Umbilical cord (tissue), 2 donors: Measurements from ENCODE around the gene POLRMT. TPM values are rescaled to one million over a fixed set of nuclear protein-coding genes. Genes with fewer than 3 reads are reported as not detected.

Source experiments
- DNase-seq: peaks from one replicate; pipeline ENCODE4 v3.0.0-alpha.2; 2015; ENCODE audit warnings: low spot score
- total RNA-seq: library from RNA; depleted of rRNA; stranded (reverse); fragments of >200 nt; gene quantifications from one replicate; pipeline ENCODE4 v1.2.3, GENCODE V29; 2014; ENCODE audit warnings: low replicate concordance; ENCODE audit not compliant: insufficient read depth

Gene POLRMT
- total RNA-seq, 1 donor from 2014 or later = 11.8 TPM

DNA sequence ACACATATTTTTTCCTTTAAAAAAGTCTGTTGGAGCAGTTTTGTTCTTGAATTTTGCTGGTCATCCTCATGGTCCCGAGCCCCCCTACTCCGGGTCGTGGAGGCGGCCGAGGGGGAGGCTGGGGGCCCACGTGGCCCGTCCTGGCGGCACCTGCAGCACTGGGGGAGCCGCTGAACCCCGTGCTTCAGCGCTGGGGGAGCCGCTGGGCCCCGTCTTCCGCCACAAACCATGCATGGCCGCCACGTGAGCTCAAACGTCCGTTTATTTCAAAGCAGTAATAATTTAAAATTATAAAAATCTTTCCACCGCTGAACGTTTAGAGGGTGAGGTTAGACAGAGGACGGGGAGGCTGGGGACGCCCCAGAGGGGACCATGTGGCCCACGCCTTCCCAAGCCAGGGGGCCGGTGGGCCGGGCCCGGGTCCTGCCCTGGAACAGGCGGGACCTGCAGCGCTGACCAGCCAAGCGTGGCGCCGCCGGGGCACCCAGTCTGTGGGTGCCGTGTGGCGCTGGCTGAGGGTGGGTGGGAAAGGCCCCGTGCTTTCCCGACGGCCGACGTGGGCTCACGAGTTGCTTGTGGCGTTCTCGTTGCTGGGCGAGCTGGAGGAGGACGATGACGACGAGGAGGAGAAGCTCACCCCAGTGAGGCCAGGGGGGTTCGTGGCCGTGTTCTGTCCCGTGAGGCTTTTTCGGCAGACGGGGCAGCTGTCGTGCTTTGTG lies 14.4 kb upstream of the POLRMT start:
- no peak for DNase-seq

DNA sequence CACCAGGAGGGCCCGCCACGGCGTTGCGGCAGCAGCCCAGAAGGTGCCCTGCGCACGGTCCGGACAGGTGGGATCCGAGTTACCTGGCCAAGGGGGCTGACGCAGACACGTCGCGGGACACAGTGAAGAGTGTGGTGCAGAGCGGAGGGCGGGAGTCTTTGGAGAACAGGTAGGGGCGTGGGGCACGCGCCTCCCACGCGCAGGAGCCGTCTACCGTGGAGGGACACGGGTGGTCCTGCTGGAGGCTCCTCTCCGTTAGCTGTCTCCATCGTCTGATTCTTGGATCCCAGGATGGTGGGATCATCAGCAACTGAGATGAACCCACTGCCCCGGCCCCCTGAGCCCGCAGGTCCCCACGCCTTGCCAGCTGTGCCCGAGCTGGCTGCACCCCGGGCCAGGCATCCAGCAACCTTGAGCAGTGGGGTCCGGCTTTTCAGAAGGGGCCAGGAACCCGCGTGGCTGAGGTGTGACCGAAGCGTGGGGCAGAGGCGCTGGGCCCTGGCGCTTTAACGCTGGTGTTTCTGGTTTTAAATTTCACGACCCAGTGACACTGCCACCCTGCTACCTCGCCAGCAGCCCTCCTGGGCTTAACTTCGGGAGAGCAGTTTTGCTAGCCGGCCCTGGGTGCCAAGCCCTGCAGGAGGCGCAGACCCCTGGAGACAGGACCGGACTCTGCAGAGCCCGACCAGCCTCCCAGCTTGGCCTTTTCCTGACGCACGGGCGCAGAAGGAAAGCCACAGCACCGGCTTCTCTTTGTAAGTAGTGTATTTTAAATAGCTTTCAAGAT lies 13.6 kb upstream of the POLRMT start:
- no peak for DNase-seq

DNA sequence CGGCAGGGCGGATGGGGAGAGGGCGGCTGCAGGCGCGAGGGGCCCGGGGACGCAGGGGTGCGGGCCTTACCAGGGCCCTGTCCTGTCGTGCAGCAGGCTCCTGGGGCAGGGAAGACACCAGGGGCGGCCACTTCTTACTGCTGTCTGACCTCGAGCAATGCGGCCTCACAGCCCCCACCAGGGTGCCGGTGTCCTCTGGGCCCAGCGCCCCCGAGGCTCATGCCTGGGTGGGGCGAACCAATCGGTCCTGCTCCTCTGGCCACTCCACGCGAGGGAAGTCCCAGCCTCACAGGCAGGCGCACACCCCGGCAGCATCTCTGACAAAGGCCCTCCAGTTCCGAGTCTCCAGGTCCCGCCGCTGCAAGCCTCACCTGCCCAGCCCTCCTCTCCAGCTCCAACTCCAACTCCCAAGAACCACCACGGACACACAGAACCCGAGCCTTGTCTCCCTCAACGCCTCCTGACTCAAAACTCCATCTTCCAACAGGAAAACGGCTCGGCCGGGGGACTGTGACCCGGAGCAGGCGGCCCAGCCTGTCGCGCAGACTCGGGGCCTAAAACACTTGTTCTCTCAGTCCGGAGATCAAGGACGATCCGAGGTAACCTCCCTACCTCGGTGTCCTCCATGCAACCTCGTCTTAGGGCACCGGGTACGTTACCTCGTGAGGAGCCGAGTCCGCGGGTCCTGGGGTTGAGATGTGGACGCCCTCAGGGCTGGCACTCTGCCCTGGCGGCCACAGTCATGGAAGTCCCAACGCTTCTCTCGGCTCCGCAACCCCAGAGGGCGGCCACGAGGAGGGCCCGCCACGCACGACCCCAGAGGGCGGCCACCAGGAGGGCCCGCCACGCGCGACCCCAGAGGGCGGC lies 12.8 kb upstream of the POLRMT start:
- DNase-seq = no peak

DNA sequence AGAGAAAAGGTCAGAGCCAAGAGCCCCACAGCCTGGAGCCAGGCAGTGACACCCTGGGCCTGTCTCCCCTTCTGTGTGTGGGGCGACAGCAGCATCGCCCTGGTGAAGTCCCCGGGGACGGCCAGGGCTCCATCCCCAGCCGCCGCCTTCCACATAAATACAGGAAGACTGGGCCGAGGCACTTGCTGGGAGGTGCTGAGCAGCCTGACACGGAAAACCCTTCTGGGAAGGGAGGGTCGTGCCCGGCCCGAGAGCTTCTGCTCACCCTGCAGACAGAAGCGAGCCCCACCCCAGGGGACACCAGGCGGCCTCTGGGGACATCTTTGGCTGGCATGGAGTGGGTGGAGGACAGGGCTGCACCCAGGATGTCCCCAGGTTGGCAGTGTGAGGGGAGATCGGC lies 11.5 kb upstream of the POLRMT start:
- DNase-seq = no peak

DNA sequence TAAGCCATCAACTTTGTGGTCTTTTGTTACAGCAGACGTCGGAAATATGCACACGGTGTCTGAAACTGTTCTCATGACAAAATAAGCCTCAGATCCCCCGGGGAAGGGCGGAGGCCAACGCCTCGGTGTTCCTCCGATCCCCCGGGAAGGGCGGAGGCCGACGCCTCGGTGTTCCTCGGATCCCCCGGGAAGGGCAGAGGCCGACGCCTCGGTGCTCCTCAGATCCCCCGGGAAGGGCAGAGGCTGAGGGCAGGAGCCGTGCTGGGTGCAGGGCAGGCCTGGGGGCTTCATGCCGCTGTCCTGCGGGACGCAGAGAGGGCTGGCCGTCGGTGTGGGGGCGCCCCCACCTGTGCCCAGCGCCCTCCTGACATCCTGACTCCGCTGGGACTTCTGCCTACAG lies 11.0 kb upstream of the POLRMT start:
- DNase-seq = no peak

DNA sequence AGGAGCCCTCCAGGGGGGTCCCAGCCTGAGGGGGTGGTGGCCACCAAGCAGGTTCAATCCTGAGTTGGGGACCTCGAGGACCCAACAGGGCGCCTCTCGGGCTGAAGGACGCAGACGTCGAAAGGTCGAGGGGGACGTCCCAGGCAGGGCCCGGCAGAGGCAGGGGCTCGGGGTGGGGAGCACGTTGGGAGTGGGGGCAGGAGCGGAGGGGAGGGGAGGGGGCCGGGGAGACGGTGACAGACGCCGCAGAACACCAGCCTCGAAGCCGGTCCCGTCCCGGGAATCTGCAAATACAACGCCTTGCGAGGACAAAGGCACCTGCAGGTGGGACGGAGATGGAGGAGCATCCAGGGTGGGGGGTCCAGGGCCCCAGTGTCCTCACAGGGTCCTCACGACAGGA lies 10.4 kb upstream of the POLRMT start:
- no peak for DNase-seq

DNA sequence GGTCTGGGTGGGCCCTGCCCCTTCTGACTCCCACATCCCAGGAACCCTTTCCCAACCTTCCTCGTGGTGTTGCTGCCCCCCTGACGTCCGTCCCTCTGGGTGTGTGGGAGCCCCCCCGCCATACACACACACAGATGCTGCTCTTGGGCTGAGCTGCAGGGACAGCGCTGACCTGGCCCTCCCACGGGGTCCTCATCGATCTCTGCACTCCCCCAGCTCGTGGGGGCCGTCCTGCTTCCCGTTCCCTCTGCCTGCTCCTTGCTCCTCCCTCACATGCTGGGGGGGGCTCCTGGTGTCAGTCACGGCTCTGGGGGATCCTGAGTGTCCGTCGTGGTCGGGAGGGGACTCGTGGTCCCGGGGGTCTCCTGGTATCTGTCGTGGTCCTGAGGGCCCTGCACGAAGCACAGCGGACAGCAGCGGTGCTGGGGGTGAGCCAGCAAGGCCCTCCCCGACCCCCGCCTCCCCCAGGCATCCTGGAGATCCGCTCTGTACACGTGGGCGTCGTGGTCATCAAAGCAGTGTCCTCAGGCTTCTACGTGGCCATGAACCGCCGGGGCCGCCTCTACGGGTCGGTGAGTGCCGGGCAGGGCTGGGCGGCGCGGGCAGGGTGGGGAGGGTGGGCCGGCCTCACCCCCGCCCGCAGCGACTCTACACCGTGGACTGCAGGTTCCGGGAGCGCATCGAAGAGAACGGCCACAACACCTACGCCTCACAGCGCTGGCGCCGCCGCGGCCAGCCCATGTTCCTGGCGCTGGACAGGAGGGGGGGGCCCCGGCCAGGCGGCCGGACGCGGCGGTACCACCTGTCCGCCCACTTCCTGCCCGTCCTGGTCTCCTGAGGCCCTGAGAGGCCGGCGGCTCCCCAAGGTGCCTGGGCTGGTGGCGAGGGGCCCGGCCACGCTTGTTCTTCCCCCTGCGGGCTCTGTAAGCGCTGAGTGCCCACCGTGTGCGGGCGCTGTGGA lies 9.7 kb upstream of the POLRMT start:
- DNase-seq = no peak

DNA sequence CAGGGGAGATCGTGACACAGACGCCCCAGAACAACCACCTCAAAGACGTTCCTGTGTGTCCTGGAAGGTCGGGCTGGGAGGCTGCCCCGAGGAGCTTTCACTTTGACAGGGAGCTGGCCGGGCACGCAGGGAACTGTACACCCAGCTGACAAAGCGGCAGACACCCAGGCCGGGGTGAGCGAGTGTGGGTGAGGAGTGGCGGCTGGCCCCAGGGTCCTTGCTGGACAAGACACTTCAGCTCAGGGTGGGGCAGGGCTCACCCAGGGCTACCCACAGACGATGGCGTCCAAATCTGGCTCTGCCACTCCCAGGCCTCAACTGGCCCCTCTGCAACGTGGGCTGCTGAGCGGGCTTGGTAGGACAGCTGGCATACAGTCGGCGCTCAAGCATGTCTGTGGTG lies 8.4 kb upstream of the POLRMT start:
- DNase-seq = no peak

DNA sequence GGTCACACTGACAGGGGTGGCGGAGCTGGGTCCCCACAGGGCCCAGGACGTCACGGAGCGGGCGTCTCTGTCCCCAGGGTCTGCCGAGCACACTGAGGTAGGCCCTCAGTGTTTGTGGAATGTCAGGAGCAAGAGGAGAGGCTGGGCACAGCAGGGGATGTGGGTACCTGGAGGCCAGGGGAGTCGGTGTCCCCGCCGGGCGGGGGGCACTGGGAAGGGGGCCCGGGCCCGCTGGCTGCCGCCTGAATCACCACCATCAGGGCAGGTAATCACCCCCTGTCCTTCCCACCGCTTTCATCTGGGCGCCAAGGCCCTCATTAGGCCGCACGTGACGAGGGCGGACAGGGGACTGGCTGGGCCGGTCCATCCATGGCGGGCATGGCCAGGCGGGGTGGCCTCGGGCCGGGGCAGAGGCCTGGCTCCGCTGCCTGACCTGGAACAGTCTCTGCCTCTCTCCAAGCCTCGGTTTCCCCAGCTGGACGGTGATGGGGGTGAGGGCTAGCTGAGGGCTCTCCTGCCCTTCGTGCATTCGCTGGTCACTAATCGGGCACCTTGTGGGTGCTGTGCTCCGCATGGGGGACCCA lies 7.4 kb upstream of the POLRMT start:
- DNase-seq = no peak

DNA sequence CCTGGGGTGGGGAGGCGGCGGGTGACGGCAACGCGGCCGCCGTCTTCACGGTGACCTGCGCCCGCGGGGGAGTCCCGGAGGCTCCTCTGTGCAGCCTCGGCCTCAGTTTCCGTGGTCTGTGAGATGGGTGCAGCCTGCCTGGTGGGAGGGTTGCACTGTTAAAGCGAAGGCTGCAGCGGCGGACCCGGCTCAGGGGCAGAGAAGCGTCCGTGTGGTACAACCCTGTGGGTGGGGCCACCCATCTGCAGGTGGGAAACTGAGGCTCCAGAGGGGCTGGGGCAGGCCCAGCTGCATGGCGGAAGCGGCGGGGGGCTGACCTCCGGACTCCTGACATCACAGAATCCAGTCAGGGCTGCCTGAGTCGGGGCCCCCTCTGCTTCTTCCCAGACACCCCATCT lies 6.8 kb upstream of the POLRMT start:
- no peak for DNase-seq

DNA sequence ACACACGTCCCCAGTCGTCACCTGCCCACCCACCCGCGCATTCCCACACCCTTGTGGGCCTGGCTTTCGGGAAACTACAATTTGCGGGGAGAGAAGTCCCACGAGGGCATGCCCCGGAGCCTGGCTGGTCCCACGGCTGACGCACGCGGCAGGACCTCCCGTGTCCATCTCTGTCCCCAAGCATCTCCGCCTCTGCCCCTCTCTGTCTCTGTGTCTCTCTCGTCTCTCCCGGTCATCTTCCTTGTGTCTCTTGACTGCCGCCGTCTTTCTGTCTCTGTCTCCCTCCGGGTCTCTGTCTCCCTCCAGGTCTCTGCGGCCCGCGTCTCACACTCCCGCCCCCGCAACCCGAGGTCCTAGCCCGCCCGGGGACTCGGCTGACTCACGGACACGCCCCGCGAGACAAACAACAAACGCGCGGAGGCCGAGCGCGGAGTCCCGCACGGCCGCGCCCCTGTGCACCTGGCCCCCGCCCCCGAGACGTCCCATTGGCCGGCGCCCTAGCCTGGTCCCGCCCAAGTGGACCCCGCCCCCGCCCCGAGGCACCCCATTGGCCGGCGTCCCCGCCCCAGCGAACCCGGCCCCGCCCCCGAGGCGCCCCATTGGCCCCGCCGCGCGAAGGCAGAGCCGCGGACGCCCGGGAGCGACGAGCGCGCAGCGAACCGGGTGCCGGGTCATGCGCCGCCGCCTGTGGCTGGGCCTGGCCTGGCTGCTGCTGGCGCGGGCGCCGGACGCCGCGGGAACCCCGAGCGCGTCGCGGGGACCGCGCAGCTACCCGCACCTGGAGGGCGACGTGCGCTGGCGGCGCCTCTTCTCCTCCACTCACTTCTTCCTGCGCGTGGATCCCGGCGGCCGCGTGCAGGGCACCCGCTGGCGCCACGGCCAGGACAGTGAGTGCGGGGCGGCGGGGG lies 6.2 kb upstream of the POLRMT start, which contains the start of gene FGF22:
Gene FGF22, plus strand, starts transcription at position 627 of the 908 bp plus-strand sequence. Its CDS starts 47 bp downstream, at position 674.
- DNase-seq = peak; percentile 79

DNA sequence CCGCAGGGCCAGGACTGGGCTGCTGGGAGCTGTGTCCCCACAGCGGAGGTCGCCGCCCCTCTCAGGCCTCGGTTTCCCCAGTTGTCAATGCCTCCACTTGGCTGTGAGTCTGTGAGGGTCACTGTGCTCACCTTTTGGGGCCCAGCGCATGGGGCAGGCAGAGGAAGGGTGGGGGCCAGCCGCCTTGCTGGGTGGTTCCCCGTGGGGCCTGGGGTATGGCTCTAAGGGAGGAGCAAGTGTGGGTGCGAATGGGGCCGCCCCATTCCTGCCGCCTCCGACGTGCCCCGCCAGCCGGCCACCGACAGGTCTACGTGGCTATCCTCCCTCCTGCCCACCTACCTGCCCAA lies 5.5 kb upstream of the POLRMT start:
- no peak for DNase-seq

DNA sequence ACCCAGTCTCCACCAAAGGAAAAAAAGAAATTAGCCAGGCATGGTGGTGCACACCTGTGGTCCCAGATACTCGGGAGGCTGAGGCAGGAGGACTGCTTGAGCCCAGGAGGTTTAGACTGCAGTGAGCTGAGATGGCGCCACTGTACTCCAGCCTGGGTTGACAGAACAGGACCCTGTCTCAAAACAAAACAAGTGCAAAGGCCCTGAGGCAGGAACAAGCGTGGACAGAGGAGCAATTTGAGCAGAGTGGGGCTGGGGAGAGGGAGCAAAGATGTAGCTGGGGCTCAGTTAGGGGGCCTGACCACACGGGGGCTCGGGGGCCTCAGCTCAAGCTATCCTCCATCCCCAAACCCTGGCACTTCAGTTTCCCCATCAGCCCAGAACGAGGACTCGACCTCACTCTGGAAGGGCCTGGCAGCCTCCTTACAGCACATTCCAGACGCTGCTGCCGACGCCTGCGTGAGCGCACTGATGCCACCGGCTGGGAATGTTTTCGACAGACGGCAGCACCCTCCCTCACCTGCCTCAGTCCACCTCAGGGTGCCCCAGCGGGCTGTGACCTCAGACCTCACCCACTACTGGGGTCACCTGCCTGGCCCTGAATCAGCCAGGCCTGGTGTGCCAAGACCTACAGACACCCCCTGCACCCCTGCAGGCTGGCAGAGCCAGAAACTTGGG lies 1.8 kb upstream of the POLRMT start:
- no peak for DNase-seq

DNA sequence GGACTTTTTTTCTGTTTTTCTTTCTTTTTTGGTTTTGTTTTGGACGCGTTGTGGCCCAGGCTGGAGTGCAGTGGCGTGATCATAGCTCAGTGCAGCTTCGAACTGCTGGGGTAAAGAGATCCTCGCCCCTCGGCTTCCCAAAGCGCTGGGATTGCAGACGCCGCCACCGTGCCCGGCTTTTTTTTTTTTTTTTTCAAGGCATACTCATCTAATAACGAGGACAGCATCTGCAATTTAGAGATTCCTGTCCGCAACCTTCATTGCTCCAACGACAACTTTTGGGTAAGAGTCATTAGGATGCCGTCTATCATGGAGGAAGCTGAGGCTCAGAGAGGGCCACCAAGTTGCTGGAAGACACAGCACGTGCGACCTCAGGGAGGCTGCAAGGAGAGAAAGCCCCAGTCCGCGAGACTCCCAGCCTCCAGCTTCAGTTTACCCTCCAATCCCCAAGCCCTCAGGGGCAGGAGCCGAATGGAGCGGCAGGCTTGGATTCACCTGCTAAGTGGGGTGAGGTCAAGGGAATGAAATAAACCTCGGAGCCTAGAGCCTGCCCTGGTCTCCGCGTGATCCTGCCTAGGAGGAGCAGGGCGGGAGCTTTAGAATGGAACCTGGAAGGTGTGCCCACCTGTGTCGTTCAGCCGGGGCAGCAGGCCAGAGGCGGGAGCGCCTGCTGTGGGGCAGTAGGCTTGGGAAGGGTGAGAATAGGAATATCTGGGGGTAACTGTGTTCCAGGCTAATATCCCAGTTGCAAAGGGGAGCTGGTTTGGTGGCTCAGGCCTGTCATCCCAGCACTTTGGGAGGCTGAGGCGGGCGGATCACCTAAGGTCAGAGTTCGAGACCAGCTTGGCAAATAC lies 676 bp upstream of the POLRMT start:
- DNase-seq = no peak

DNA sequence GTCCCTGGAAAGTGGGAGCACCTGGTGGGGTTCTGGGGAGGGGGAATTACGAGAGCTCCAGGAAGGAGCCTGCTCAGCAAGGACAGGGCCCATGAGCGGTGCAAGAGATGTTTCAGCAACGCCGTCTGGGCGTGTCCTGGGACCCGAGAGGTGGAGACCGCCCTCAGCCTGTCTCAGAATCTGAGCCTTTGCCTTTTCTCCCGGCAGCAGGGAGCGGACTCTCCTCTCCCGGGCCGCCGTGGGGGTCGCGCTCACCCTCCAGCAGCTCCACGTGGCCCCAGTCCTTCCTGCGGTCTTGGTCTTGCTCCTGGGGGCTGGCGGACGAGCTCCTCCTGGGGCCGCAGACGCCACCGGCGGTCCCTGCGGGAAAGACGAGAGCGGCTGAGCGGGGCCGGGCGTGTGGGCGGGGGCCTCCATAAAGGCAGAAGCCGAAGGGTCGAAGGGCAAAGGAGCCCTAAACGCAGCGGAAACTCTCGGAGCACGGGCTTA lies 714 bp downstream of the POLRMT start:
- peak; percentile 46 for DNase-seq

DNA sequence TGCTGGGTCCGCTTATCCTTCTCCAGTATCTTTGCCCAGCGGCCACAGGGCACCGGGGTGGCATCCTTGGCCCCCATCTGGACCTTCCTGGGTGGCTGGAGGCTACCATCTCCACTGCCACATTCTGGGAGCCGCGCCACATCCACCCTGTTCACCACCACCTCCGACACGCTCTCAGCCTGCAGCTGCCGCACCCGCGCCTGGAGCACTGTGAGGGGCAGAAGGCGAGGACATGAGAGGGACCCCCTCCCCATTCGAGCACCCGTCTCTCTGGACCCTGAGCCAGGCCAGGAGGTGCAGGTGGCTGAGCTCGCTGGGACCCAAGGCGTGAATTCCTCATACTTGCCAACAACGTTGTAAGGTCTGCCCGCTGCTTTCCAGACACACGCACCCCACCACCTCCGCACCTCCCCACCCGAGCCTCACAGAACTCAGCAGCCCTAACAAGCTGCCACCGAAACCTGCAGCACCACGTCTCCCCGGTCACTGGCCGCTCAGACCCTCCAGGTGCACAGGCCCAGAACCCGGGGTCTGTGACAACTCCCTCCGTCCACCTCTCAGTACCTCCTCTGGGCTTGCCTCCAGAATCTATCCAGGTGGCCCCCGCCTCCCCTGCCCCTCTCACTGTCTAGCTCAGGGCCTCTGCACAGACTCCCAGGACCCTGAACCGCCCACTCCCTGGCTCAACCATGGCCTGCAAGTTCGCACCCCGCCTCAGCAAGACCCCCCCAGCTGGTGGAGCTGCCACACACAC lies 3.2 kb downstream of the POLRMT start:
- DNase-seq = no peak

DNA sequence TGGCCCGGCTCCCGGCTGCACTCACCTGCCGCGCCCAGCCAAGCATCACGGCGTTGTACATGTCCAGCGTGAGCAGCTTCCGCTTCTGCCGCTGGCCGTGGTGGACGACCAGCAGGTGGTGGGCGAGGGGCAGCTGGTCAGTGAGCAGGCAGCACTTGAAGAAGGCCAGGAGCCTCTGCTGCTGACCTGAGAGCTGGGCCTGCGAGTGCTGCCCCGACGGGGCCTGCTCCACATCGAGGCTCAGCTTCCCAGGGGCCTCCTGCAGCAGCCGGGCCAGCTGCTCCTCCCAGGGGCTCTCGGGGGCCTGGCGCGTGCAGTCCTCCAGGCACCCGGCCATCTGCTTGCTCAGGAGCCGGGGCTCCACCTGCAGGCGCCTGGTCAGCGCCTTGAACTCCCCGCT lies 3.8 kb downstream of the POLRMT start:
- DNase-seq = peak; percentile 30
